Astrocyte (in vitro differentiated cells and primary cell): ENCODE measurements around the gene ZCWPW1. TPM values are rescaled to one million over a fixed set of nuclear protein-coding genes. Genes with fewer than 3 reads are reported as not detected.

Experiments used
- DNase-seq: peaks from one replicate; pipeline ENCODE4 v3.0.0-alpha.2; 2010; ENCODE audit warnings: low read depth
- FAIRE-seq: peaks from 2 replicates; lab custom pipeline; 2011; peaks lifted over from hg19 to GRCh38; lab: Jason Lieb, UNC
- H2AFZ ChIP-seq: 2 replicates; pipeline ENCODE4 v1.6.0; 2012; ENCODE audit warnings: low read depth, low read length, inconsistent platforms
- H3K27ac ChIP-seq: 2 replicates; pipeline ENCODE4 v1.5.1; 2011; ENCODE audit warnings: low read depth, low read length, inconsistent platforms
- H3K27me3 ChIP-seq: 2 replicates; pipeline ENCODE4 v1.6.0; 2011; ENCODE audit warnings: low read length, inconsistent platforms; ENCODE audit not compliant: insufficient read depth
- H3K36me3 ChIP-seq: 2 replicates; pipeline ENCODE4 v1.5.1; 2011; ENCODE audit warnings: low read length, inconsistent platforms; ENCODE audit not compliant: insufficient read depth
- H3K4me1 ChIP-seq: 2 replicates; pipeline ENCODE4 v1.5.1; 2011; ENCODE audit warnings: low read length, inconsistent platforms; ENCODE audit not compliant: insufficient read depth
- H3K4me2 ChIP-seq: 2 replicates; pipeline ENCODE4 v1.6.0; 2012; ENCODE audit warnings: low read length, inconsistent platforms
- H3K4me3 ChIP-seq: 2 replicates; pipeline ENCODE4 v1.5.1; 2011; ENCODE audit warnings: low read depth, mild to moderate bottlenecking, low read length, inconsistent platforms; ENCODE audit not compliant: insufficient read depth
- H3K79me2 ChIP-seq: 2 replicates; pipeline ENCODE4 v1.6.0; 2012; ENCODE audit warnings: mild to moderate bottlenecking, low read length, inconsistent platforms; ENCODE audit not compliant: insufficient read depth
- H3K9ac ChIP-seq: 2 replicates; pipeline ENCODE4 v1.6.0; 2012; ENCODE audit warnings: mild to moderate bottlenecking, low read length, inconsistent platforms
- H3K9me3 ChIP-seq: 2 replicates; pipeline ENCODE4 v1.5.1; 2012; ENCODE audit warnings: low read depth, mild to moderate bottlenecking, low read length, inconsistent platforms; ENCODE audit not compliant: insufficient read depth
- H4K20me1 ChIP-seq: 2 replicates; pipeline ENCODE4 v1.6.0; 2012; ENCODE audit warnings: low read length, inconsistent platforms; ENCODE audit not compliant: insufficient read depth
- H3K27ac Mint-ChIP-seq: one replicate; pipeline ENCODE4 v1.8.0; 2021; ENCODE audit warnings: mild to moderate bottlenecking, mixed read lengths; ENCODE audit not compliant: unreplicated experiment
- H3K27me3 Mint-ChIP-seq: one replicate; pipeline ENCODE4 v1.8.0; 2021; ENCODE audit warnings: low read depth, mixed read lengths; ENCODE audit not compliant: unreplicated experiment
- H3K36me3 Mint-ChIP-seq: one replicate; pipeline ENCODE4 v1.8.0; 2021; ENCODE audit warnings: low read depth, mixed read lengths; ENCODE audit not compliant: unreplicated experiment
- H3K4me1 Mint-ChIP-seq: one replicate; pipeline ENCODE4 v1.8.0; 2021; ENCODE audit warnings: low read depth, mixed read lengths; ENCODE audit not compliant: unreplicated experiment
- H3K4me3 Mint-ChIP-seq: one replicate; pipeline ENCODE4 v1.8.0; 2021; ENCODE audit warnings: mild to moderate bottlenecking, moderate library complexity, mixed read lengths; ENCODE audit not compliant: unreplicated experiment
- H3K9me3 Mint-ChIP-seq: one replicate; pipeline ENCODE4 v1.8.0; 2021; ENCODE audit warnings: mild to moderate bottlenecking, mixed read lengths; ENCODE audit not compliant: unreplicated experiment
- EZH2 ChIP-seq: IDR thresholded peaks from 2 replicates; pipeline ENCODE4 v1.6.1; 2012; ENCODE audit warnings: mild to moderate bottlenecking, low read length, inconsistent platforms; ENCODE audit not compliant: insufficient read depth
- total RNA-seq: library from RNA; stranded (reverse); gene quantifications from 2 replicates; pipeline ENCODE4 v1.2.1, GENCODE V29; 2021
- TF ChIP-seq, protein P1 (sequence below): IDR thresholded peaks from 2 replicates; pipeline ENCODE4 v1.5.1; 2011; ENCODE audit warnings: low read depth, mild to moderate bottlenecking, inconsistent platforms, low read length, moderate library complexity; ENCODE audit not compliant: insufficient read depth

Gene ZCWPW1
- total RNA-seq, 1 donor from 2014 or later = 2.6 TPM

- no peak for TF ChIP-seq EZH2
- TF ChIP-seq, protein P1, sequence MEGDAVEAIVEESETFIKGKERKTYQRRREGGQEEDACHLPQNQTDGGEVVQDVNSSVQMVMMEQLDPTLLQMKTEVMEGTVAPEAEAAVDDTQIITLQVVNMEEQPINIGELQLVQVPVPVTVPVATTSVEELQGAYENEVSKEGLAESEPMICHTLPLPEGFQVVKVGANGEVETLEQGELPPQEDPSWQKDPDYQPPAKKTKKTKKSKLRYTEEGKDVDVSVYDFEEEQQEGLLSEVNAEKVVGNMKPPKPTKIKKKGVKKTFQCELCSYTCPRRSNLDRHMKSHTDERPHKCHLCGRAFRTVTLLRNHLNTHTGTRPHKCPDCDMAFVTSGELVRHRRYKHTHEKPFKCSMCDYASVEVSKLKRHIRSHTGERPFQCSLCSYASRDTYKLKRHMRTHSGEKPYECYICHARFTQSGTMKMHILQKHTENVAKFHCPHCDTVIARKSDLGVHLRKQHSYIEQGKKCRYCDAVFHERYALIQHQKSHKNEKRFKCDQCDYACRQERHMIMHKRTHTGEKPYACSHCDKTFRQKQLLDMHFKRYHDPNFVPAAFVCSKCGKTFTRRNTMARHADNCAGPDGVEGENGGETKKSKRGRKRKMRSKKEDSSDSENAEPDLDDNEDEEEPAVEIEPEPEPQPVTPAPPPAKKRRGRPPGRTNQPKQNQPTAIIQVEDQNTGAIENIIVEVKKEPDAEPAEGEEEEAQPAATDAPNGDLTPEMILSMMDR = no peak
- peaks cover 34% of the 10 kb centered on the region for H3K36me3 Mint-ChIP-seq
- no peak overlapping the region for H3K9ac ChIP-seq
- no peaks in the 10 kb centered on the region for H3K27me3 Mint-ChIP-seq
- no peak overlapping the region for H2AFZ ChIP-seq
- no peak overlapping the region for H3K4me2 ChIP-seq
- peaks cover 45% of the 10 kb centered on the region for H3K36me3 ChIP-seq
- no peak overlapping the region for H3K4me3 Mint-ChIP-seq
- H3K9me3 Mint-ChIP-seq = no peaks in the 10 kb centered on the region
- H3K4me1 ChIP-seq = no peaks in the 10 kb centered on the region
- peaks cover 8% of the 10 kb centered on the region for H4K20me1 ChIP-seq
- H3K27me3 ChIP-seq = no peaks in the 10 kb centered on the region
- H3K4me1 Mint-ChIP-seq = no peaks in the 10 kb centered on the region
- FAIRE-seq (no peak), DNase-seq (no peak)
- no peak overlapping the region for H3K27ac Mint-ChIP-seq
- H3K4me3 ChIP-seq = no peak overlapping the region
- H3K79me2 ChIP-seq = no peaks in the 10 kb centered on the region
- no peaks in the 10 kb centered on the region for H3K9me3 ChIP-seq
- H3K27ac ChIP-seq = no peak overlapping the region
Measured at GRCh38 chr7:100363098-100363497, 65.4 kb downstream of the ZCWPW1 start.

DNA sequence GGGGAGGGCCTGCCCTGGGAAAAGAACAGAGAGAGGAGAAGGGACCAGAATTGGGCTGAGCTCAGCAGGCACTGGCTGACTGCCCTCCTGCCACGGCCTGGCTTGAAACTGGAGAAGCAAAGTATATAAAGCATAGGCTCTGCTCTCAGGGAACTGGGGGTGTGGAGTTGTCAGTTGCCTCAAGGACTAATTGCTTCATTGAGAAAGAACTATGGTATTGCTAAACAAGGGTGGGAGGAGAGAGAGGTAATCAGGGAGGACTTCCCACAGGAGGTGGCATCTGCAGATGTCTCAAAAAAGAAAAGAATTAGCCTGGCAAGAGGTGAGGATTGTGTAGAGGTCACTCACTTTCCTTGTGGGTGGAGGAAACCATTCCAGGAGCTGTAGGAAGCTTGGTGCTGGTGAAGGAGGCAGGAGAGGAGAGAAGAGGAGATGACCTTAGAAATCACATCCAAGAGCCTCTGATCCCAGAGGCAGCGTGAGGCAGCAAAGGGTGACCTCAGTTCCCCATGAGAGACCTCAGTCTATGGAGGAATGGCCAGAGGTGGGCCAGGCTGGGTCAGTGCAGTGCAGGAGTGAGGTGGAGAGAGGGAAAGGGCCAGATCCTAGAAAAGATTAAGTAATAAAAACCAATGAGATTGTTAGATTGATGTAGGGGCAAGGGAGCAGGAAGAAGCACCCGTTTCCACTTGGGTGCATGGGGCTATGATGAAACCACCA lies 68.2 kb downstream of the ZCWPW1 start:
- H3K27me3 Mint-ChIP-seq = no peaks in the 10 kb centered on the region
- no peak overlapping the region for H2AFZ ChIP-seq
- no peaks in the 10 kb centered on the region for H3K4me1 Mint-ChIP-seq
- TF ChIP-seq, protein P1 = no peak
- TF ChIP-seq EZH2 = no peak
- no peak overlapping the region for H3K4me2 ChIP-seq
- H3K4me3 Mint-ChIP-seq = no peak overlapping the region
- H3K36me3 Mint-ChIP-seq = peaks cover 38% of the 10 kb centered on the region
- no peak overlapping the region for H3K4me3 ChIP-seq
- H4K20me1 ChIP-seq = peaks cover 8% of the 10 kb centered on the region
- no peak overlapping the region for H3K27ac ChIP-seq
- no peak for DNase-seq
- H3K9me3 ChIP-seq = no peaks in the 10 kb centered on the region
- H3K79me2 ChIP-seq = no peaks in the 10 kb centered on the region
- H3K9me3 Mint-ChIP-seq = no peaks in the 10 kb centered on the region
- H3K27ac Mint-ChIP-seq = peak overlapping the region; percentile 48
- no peak overlapping the region for H3K9ac ChIP-seq
- FAIRE-seq = no peak
- H3K36me3 ChIP-seq = peaks cover 48% of the 10 kb centered on the region
- no peaks in the 10 kb centered on the region for H3K27me3 ChIP-seq
- no peaks in the 10 kb centered on the region for H3K4me1 ChIP-seq

- no peaks in the 10 kb centered on the region for H3K27me3 ChIP-seq
- H4K20me1 ChIP-seq = peaks cover 15% of the 10 kb centered on the region
- FAIRE-seq = no peak
- no peak overlapping the region for H2AFZ ChIP-seq
- no peak overlapping the region for H3K9ac ChIP-seq
- DNase-seq = no peak
- Mint-ChIP-seq H3K4me3 (no peak overlapping the region), H3K9me3 (no peaks in the 10 kb centered on the region), H3K36me3 (peaks cover 36% of the 10 kb centered on the region), H3K27me3 (no peaks in the 10 kb centered on the region), H3K27ac (no peak overlapping the region), H3K4me1 (no peaks in the 10 kb centered on the region)
- no peaks in the 10 kb centered on the region for H3K4me1 ChIP-seq
- H3K36me3 ChIP-seq = peaks cover 52% of the 10 kb centered on the region
- no peaks in the 10 kb centered on the region for H3K9me3 ChIP-seq
- TF ChIP-seq, protein P1 = no peak
- TF ChIP-seq EZH2 = no peak
- H3K27ac ChIP-seq = no peak overlapping the region
- H3K4me3 ChIP-seq = no peak overlapping the region
- no peaks in the 10 kb centered on the region for H3K79me2 ChIP-seq
- H3K4me2 ChIP-seq = no peak overlapping the region
Measured at GRCh38 chr7:100358857-100359212, 69.7 kb downstream of the ZCWPW1 start.
